Measurements from ENCODE around the gene MDFI.
A peak's percentile ranks its signal among the peaks of the same experiment; 100 is the strongest.

Gene MDFI

GRCh38 chr6:41638002-41638934 lies at the start of gene MDFI:
MDFI (plus strand) TSS chr6:41638468; CDS start chr6:41638750, 282 bp downstream.
- no peak for DNase-seq

GRCh38 chr6:41589223-41589622 lies 49.0 kb upstream of the MDFI start:
- no peak for DNase-seq

GRCh38 chr6:41589636-41590622 lies 48.3 kb upstream of the MDFI start:
- DNase-seq, result no peak

- DNase-seq, result no peak
These were observed 47.1 kb upstream of the MDFI start for GRCh38 chr6:41591122-41591521.

- DNase-seq, result peak; percentile 77
These were observed 46.3 kb upstream of the MDFI start for GRCh38 chr6:41591859-41592502.

GRCh38 chr6:41593406-41593805 lies 44.9 kb upstream of the MDFI start:
- no peak for DNase-seq

GRCh38 chr6:41593839-41594238 lies 44.4 kb upstream of the MDFI start:
- DNase-seq, result no peak

GRCh38 chr6:41594326-41594725 lies 43.9 kb upstream of the MDFI start:
- no peak for DNase-seq

GRCh38 chr6:41594766-41595165 lies 43.5 kb upstream of the MDFI start:
- no peak for DNase-seq

GRCh38 chr6:41595166-41595565 lies 43.1 kb upstream of the MDFI start:
- no peak for DNase-seq

- DNase-seq, result no peak
These were observed 42.1 kb upstream of the MDFI start for GRCh38 chr6:41596096-41596685.

GRCh38 chr6:41596807-41597206 lies 41.5 kb upstream of the MDFI start:
- no peak for DNase-seq

- no peak for DNase-seq
These were observed 40.8 kb upstream of the MDFI start for GRCh38 chr6:41597246-41598000.

- no peak for DNase-seq
These were observed 39.6 kb upstream of the MDFI start for GRCh38 chr6:41598670-41599014.

GRCh38 chr6:41599015-41599851 lies 39.0 kb upstream of the MDFI start:
- no peak for DNase-seq

GRCh38 chr6:41599852-41600445 lies 38.3 kb upstream of the MDFI start:
- DNase-seq, result no peak

GRCh38 chr6:41600499-41601247 lies 37.6 kb upstream of the MDFI start:
- DNase-seq, result no peak

- DNase-seq, result no peak
These were observed 37.1 kb upstream of the MDFI start for GRCh38 chr6:41601248-41601549.

- no peak for DNase-seq
These were observed 35.9 kb upstream of the MDFI start for GRCh38 chr6:41602422-41602743.
